Activated naive CD8-positive, alpha-beta T cell treated with anti-CD3 and anti-CD28 coated beads, Interleukin-2, amount 50 U/mL, for 16 hours (primary cell): ENCODE data around the gene IRF1.
"Not testable (repeated sequence)": the region's sequence is repeated elsewhere in the genome, so short reads cannot be mapped to it uniquely, and the experiment has no call there.

Experiments used
- DNase-seq: peaks from one replicate; pipeline ENCODE4 v3.0.0-alpha.2; 2020; ENCODE audit warnings: low read depth, low spot score

Gene IRF1

GRCh38 chr5:132487095-132487428 lies 3.5 kb downstream of the IRF1 start:
- DNase-seq, result no peak

GRCh38 chr5:132486318-132487094 lies 4.1 kb downstream of the IRF1 start:
- DNase-seq, result no peak

DNA sequence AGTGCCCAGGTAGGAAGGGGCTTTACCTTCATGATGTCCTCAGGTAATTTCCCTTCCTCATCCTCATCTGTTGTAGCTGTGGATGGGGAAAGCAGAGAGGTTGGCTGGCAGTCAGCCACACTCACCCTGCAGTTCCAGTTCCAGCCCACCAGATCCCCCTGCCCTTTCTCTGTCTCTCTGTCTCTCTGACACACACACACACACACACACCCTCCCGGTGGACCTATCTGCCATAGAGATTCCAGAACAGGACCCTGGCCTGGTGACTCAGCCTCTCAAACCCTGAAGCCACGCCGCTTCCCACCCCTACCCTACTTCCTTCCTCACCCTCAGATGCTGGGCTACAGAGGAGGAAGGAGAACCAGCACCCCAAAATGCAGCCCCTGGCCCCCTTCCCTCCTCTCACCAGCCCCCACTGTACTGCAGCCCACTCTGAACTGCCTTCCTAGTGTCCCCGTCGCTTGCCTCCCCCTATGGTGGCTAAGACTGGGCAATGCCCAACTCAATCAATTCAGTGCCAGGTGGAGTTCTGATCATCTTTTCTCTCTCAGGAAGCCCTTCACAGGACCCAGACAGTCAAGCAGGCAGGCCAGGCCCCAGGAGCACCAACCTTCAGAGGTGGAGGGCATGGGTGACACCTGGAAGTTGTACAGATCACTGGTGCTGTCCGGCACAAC lies 4.8 kb downstream of the IRF1 start:
- DNase-seq, result no peak

DNA sequence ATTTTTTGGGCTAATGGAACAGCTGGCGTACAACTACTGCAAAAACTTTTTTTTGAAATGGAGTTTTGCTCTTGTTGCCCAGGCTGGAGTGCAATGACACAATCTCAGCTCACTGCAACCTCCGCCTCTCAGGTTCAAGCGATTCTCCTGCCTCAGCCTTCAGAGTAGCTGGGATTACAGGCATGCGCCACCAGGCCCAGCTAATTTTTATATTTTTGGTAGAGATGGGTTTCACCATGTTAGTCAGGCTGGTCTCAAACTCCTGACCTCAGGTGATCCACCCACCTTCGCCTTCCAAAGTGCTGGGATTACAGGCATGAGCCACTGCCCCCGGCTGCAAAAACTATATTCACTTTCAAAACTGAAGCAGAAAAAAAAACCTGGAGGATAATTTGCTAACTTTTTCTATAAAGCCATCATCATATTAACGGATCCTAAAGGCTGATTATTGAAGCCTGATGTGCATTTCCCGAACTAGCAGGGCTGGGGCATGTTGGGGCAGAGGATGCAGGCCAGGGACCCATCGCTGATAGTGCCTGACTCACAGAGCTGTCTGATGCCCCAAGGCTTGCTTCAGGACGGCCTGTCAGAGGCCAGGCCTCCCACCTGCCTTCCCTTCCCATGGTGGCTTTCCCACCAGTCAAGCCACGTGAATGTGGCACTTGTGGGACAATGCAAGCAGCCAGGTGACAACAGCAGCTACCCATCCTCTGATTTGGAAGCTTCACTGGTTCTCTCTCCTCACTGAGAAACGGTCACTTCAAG lies 5.5 kb downstream of the IRF1 start:
- not testable (repeated sequence) for DNase-seq

- no peak for DNase-seq
Measured at GRCh38 chr5:132484391-132484725, 6.2 kb downstream of the IRF1 start.

DNA sequence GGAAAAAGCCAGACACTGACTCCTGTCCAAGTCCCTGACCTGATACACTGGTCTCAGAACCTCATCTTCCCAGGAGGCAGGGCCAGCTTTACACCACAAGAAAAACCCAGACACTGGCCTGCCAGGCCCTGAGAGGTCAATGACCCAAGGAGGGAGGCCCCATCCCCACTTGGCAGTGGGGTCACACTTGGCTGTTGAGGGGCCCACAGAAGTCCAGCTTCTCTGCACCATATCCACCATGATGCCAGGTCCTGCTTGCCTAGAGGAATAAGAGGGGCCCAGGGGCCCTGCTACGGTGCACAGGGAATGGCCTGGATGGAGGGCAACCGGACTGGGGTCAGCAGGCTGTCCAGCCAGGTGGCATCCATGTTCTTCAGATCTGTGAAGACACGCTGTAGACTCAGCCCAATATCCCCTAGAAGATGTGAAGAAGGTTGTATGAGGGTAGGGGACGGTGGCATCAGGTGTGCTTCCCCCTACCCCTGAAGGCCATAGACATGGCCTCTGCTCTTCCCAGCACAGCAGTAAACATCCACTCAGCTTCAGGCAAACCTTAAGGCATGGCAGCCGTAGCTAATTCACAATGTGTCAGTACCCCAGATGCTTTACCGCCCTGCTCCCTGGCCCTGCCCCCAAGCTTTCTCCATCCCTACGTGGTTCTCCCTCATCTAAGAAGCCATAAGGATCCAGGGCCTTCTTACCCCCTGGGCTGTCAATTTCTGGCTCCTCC lies 6.7 kb downstream of the IRF1 start:
- DNase-seq, result no peak

DNA sequence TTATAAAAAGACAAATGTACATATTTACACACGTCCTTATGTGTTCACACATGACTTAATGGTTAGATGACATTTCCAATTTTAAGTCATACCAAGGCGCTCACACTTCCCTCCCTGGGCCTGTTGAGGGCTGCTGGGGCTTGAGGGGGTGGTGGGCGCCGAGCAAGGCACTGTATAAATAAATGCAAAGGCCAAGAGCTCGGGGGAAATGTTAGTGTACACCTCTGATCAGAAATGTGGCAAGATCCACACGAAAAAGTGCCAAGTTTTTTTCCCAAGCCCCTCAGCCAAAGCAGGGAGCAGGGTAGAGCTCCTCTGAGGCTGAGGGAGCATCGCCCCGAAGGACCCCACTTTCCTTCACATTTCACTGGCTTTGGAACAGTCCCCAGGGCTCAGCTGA lies 7.5 kb downstream of the IRF1 start:
- DNase-seq, result no peak

DNA sequence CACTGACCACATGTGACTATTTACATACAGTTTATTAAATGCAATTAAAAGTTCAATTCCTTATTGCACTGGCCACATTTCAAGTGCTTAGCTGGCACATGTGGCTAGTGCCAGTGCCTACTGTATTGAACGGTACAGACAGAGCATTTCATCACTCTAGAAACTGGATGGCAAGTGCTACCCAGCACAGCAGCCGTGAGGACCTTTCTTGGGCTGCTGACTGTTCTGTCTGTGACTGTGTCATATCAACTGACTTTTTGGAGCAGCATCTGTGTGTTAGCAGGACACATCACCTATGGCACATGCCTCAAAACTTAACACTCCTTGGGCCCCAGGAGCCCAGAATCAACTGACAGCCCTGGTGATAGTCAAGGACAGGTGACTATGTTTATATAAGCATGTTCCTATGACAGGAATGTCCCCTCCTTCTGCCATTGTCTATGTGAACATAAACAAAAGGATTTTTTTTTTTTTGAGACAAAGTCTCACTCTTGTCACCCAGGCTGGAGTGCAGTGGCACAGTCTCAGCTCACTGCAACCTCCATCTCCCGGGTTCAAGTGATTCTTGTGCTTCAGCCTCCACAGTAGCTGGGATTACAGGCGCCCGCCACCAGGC lies 8.9 kb downstream of the IRF1 start:
- no peak for DNase-seq

- no peak for DNase-seq
Measured at GRCh38 chr5:132480893-132481595, 9.5 kb downstream of the IRF1 start.

DNA sequence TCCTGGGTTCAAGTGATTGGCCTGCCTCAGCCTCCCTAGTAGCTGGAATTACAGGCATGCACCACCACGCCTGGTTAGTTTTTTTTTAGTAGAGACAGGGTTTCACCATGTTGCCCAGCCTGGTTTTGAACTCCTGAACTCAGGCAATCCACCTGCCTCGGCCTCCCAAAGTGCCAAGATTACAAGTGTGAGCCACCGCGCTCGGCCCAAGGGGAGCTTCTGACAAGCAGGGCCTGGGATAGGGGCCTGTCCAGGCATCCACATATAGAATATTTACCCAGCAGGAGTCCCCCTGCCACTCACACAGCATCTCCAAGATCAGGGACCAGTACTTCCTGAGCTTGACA lies 10.1 kb downstream of the IRF1 start:
- DNase-seq, result no peak

GRCh38 chr5:132480042-132480441 lies 10.5 kb downstream of the IRF1 start:
- DNase-seq, result no peak

DNA sequence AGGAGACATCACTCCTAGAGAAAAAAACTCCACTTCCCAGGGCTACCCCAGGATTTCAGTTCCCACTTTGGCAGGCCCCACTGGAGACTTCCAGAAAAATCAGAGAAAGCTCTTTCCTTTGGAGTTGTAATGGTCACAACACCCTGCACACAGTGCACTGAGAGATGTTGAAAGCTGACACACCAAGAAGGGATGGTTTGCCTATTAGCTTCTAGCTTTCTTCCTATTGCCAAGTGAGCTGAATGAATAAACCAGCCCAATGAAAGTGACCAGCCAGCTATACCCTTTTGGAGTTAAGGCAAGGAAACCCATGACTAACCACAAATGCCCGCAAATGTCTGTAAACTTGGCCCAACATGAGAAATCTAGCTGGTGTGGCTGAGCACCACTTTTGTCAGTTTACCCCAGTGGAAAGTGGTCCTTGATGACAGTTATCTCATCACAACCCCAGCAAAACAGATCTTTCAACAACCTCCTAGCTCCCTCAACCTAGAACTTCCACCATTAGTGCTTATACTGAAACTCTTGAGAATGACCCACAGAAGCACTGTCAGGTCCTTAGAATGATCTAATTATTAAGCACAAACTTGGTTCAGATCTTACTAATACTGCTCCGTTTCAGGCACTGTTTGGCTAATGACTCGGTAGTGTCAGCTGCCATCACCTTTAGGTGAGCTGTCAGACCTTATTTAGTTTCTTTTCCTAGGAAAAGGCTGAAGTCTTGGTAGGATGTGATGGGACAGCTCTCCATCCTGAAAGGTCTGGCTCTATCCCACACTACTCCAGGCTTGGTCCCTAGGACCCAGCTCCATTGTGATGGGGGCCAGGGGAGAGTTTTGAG lies 11.2 kb downstream of the IRF1 start:
- DNase-seq, result no peak

GRCh38 chr5:132478366-132478871 lies 12.2 kb downstream of the IRF1 start:
- DNase-seq, result no peak

DNA sequence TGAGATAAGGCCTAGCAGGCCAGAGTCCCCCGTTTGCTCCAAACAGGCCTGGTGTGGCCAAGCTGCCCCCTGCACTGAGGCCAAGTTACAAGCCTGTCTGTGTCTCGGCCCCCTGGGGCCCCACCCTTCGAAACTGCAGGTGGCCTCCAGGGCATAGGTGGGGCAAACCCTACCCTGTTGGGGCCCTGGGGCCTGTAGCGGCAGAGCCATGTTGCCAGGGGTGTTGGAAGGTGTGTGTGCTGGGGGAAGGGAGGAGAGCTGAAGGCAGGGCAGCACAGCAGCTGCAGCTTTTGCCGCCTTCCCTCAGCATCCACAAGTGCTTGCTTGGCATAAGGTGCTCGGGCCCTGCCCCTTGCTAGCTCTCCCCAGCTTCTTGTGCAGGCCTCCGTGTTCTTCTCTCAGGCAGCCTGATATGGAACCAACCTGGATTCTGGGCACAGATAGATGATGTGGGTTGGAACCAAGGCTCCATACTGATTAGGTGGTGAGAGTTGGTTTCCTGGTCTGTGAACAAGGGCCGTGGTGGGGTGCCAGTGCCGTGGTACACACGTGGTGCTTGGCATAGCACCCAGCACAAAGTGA lies 12.7 kb downstream of the IRF1 start:
- no peak for DNase-seq

- no peak for DNase-seq
Measured at GRCh38 chr5:132476876-132477781, 13.4 kb downstream of the IRF1 start.

- no peak for DNase-seq
Measured at GRCh38 chr5:132475987-132476875, 14.3 kb downstream of the IRF1 start.

- no peak for DNase-seq
Measured at GRCh38 chr5:132475497-132475882, 15.1 kb downstream of the IRF1 start.
